Activated naive CD4-positive, alpha-beta T cell treated with anti-CD3 and anti-CD28 coated beads, Interleukin-2, amount 50 U/mL, for 72 hours (primary cell): Measurements from ENCODE around the gene CCDC92B. TPM values are rescaled to one million over a fixed set of nuclear protein-coding genes. Genes with fewer than 3 reads are reported as not detected.

Experiments used
- ATAC-seq, 2 donors: fragments of 150-1000 bp; cut with Tn5 transposase; 2 replicates each; pipeline ENCODE4 v1.10.0; 2021; ENCODE audit warnings: mild to moderate bottlenecking in 2 of 2, moderate library complexity in 2 of 2
- DNase-seq, 2 donors: peaks; one replicate each; pipeline ENCODE4 v3.0.0; 2021 to 2022; ENCODE audit warnings: low spot score in 2 of 2
- H3K27ac Mint-ChIP-seq, 2 donors: one replicate each; pipeline ENCODE4 v1.8.0; 2022; ENCODE audit warnings: mild to moderate bottlenecking in 2 of 2, mixed read lengths in 2 of 2
- H3K36me3 Mint-ChIP-seq, 2 donors: one replicate each; pipeline ENCODE4 v1.8.0; 2022; ENCODE audit warnings: mixed read lengths in 2 of 2
- H3K9me3 Mint-ChIP-seq, 2 donors: one replicate each; pipeline ENCODE4 v1.8.0; 2022; ENCODE audit warnings: mixed read lengths in 2 of 2
- total RNA-seq, 2 donors: library from RNA; stranded (reverse); gene quantifications; one replicate each; pipeline ENCODE4 v1.2.3, GENCODE V29; 2022

Gene CCDC92B
- total RNA-seq, 2 donors from 2014 or later, result 0.10 TPM; not detected in 1

DNA sequence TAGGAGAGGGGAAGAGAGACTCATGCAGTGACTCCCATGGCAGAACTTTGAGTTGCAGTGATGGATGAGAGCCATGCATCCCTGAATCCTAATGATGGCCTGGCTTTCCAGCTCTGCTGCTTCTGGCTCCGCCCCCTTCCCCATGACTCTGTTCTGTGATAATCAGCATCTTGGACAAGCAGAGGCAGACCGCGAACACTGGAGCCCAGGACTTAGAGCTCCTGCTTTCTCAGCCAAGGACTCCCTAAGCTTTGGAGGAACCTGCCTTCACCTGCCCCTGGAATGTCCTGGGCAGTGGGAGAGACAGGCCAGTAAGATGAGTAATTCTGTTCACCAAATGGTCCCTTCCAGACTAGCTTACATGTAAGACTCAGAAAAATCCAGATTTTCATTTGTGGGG, 12.5 kb downstream of the CCDC92B start:
- no peak overlapping the region for H3K27ac Mint-ChIP-seq
- H3K9me3 Mint-ChIP-seq, result no peaks in the 10 kb centered on the region
- H3K36me3 Mint-ChIP-seq, result no peaks in the 10 kb centered on the region
- no peak for DNase-seq
- ATAC-seq, result no peak

DNA sequence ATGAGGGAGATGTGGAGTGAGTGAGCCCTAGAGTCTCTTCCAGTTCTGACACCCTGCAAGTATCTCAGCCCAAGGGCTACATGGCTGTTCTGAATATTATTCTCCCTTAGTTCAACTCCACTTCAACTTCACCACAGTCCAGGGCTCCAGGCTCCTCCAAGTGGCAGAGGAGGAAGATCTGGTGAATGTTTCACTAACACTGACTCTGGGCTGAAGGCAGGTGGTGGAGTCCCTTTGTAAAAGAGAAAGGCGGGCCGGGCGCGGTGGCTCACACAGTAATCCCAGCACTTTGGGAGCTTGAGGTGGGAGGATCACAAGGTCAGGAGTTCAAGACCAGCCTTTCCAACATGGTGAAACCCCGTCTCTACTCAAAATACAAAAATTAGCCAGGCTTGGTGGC, 13.6 kb downstream of the CCDC92B start:
- no peaks in the 10 kb centered on the region for H3K36me3 Mint-ChIP-seq
- no peaks in the 10 kb centered on the region for H3K9me3 Mint-ChIP-seq
- ATAC-seq (no peak), DNase-seq (no peak)
- no peak overlapping the region for H3K27ac Mint-ChIP-seq

DNA sequence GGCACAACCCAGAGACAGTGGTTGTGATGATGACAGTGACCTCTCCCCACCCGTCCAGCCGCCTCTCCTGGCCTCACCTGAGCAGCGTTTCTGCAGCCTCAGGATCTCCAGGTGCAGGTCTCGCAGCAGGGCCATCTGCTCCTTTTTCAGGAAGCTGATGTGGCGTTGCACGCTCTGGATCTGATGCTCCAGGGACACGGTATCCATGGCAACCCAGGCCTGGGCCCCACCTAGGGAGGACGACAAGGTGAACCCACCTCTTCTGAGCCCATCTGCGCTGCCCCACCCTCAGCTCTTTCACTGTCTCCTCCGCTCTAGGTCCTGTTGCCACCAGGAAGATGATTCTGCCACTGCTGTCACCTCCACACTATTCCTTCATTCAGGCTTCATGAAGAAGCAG, 14.5 kb downstream of the CCDC92B start:
- Mint-ChIP-seq H3K27ac (no peak overlapping the region), H3K9me3 (no peaks in the 10 kb centered on the region), H3K36me3 (no peaks in the 10 kb centered on the region)
- DNase-seq (no peak), ATAC-seq (no peak)

DNA sequence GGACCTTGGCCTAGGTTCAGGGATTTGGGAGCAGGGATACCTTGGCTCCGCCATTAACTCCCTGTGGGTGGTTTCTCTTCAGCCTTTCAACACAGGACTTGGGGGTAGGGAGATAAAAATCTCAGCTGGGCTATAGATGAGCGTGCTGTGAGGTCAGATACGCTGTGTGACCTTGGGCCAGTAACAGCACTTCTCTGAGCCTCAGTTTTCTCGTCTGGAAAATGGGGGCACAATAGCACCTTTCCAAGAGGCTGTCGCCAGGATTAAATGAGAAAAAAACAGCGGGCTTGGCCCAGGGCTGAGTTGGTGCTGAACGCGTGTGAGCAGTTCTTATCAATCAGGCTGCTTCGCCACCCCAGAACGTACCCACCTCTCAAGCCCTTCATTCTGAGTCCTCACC, 17.6 kb downstream of the CCDC92B start:
- H3K36me3 Mint-ChIP-seq, result no peaks in the 10 kb centered on the region

DNA sequence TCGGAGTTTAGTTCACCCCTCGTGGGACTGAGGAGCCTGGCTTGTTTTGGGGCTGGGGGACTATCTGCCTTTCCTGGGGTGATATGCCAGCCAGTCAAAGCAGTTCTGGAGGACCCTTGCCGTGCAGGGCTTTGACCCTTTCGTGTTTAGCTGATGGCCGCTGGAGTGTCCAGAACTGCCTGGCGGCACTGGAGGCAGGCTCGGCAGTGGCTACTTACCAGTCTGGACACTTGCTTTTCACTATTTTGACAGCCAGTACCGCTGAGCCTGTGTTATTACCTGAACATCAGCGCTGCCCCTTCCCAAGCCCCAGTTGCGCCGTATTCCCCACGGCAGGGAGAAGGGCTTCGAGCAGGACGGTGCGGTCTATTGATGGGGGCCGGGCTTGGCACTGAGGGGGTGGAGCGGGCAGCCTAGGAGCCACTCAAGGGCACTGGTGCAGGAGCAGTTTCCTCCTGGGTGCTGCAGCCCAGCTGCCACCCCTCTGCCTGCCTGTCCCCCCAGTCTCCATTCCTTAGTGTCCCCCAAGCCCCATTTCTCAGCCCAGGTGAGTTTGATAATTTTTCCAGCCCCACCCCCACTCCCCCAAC, 18.6 kb downstream of the CCDC92B start:
- H3K36me3 Mint-ChIP-seq, result no peaks in the 10 kb centered on the region
- no peaks in the 10 kb centered on the region for H3K9me3 Mint-ChIP-seq
- H3K27ac Mint-ChIP-seq, result no peak overlapping the region
- ATAC-seq, result no peak
- no peak for DNase-seq

More for the DNA sequence above, 17.6 kb downstream of the CCDC92B start:
- Mint-ChIP-seq H3K27ac (no peak overlapping the region), H3K9me3 (no peaks in the 10 kb centered on the region)
- DNase-seq (no peak), ATAC-seq (no peak)

DNA sequence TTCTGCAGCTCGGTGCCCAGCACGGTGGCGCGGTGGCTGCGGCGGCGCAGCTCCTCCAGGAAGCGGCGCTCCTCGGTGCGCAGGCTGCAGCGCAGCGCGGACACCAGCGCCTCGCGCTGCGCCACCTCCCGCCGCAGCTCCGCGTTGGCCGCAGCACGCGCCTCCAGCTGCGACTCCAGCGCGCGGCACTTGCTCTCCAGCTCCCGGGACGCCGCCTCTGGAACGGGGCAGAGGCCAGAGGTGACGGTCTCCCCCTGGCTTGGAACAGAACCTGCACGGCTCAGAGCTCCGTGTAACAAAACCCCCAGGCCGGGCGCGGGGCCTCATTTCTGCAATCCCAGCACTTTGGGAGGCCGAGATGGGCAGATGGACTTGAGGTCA, 24.7 kb downstream of the CCDC92B start:
- peak; percentile 36 to 84 for ATAC-seq
- Mint-ChIP-seq H3K27ac (no peak overlapping the region), H3K9me3 (no peaks in the 10 kb centered on the region), H3K36me3 (no peaks in the 10 kb centered on the region)
- peak in 1 of 2 donors; percentile 49 for DNase-seq

DNA sequence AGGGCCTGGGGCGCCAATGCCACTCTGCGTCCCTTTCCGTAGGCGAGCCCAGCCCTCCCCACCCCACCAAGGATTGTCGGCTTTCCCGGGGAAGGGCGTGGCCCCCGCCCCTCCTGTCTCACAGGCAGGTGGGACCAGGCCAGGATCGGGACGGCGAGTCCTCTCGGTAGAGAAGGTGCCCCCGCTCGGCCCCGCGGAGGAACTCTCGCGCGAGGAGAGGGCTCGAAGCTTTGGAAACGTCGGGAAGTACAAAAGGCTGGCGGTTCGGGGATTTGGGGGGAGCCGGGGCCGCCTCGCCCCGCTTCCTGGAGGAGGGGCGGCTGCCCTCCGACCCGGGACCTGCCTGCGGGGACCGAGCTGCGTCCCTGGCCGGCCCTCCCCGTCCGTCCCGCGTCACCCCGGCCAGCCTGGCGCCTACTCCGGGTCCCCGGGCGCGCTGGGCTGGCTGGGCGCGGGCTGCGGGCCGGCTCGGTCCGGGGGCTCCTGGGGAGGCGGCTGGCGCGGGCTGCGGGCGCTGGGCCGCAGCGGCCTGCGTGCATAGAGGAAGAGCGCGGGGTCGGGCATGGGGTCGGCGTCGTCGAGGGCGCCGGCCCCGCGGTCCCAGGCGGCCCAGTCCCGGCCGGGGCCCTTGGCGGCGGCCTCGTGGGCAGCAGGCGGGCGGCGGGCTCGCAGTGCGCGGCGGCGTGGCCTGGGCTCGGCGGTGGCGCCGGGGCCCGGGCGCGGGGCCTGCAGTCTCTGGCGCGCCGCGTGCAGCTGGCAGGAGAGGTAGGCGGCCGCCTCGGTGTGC, 25.3 kb downstream of the CCDC92B start:
- Mint-ChIP-seq H3K27ac (no peak overlapping the region), H3K9me3 (no peaks in the 10 kb centered on the region), H3K36me3 (no peaks in the 10 kb centered on the region)
- ATAC-seq, result no peak
- DNase-seq, result no peak

DNA sequence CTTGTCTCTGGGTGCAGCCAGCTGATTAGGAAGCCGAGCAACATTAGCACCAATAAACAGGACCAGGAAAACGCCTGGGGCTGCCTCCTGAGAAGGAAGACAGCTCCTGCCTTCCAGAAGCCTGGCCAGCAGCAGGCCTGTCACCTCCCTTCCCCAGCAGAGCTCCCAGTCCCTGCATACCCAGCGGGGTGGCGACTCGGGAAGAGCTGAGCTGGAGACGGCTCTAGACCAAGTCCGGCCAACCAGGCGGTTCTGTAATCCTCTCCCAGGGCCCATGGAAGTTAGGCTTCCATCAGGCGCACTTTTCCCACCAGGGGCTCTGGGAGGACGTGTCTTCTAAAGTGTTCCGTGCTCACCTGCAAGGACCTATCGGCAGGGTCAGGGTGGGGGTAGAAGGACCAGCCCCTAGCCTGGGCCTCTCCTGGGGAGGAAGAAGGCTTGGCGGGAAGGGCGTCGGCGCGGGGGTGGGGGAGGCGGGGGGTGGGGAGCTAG, 25.9 kb downstream of the CCDC92B start:
- H3K36me3 Mint-ChIP-seq, result no peaks in the 10 kb centered on the region
- no peaks in the 10 kb centered on the region for H3K9me3 Mint-ChIP-seq
- DNase-seq (no peak), ATAC-seq (no peak)
- no peak overlapping the region for H3K27ac Mint-ChIP-seq

DNA sequence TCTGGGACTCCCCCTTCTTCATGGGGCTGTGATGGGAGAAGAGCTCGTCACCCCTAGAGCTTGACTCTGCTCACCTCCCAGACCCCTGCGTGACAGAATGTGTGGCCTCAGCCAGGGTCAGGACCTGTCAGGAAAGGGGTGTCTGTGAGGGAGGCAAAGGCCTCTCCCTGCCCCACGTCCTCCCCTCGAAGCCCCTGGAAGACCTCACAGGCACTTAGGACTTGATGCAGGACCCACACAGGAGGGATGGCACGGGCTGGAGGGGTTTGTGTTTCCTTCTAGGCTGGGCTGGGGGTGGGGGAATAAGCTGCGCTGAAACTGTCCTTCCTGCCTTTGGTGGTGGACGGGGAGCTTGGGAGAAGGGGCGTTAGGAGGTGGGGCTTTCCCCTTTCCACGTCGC, 26.8 kb downstream of the CCDC92B start:
- Mint-ChIP-seq H3K27ac (no peak overlapping the region), H3K9me3 (no peaks in the 10 kb centered on the region), H3K36me3 (no peaks in the 10 kb centered on the region)
- DNase-seq (no peak), ATAC-seq (no peak)

DNA sequence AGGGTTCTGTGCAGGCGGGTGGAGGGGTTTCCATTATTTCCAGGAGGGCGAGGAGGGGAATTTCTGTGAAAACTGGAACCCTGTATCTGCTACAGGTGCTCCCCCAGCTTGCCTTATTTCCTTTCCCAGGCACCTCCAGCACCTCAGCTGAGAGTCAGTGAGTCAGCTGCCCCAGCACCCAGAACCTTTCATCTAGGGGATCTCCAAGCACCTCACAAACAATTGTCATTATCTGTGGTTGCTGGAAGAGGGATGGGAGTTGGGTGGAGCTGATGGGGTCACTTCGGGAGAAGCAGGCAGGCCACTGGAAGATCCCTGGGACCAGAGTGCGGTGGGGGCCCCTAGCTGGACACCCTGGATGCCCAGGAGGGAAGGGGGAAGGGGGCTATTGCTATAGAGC, 27.8 kb downstream of the CCDC92B start:
- no peaks in the 10 kb centered on the region for H3K36me3 Mint-ChIP-seq
- H3K9me3 Mint-ChIP-seq, result no peaks in the 10 kb centered on the region
- no peak overlapping the region for H3K27ac Mint-ChIP-seq
- peak in 1 of 2 donors; percentile 35 for DNase-seq
- peak; percentile 72 to 95 for ATAC-seq

DNA sequence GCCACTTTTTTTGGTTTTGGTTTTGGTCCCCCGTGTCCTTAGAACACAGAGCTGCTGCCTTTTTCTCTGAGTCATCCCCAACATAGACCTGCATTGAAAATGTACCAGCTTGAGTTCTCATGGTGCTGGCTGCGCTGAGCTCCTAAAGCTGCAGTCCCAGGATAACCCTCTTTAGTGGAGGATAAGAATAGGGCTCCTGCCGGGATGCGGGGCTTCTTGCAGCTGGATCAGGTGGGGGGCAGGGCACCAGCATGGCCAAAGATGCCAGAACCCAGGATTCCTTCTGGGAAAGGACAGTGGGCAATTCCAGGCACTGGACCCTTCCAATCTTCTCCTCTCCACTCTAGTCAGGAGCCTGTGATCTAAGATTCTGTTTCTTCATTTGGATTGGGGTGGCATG, 29.6 kb downstream of the CCDC92B start:
- ATAC-seq (no peak), DNase-seq (no peak)

DNA sequence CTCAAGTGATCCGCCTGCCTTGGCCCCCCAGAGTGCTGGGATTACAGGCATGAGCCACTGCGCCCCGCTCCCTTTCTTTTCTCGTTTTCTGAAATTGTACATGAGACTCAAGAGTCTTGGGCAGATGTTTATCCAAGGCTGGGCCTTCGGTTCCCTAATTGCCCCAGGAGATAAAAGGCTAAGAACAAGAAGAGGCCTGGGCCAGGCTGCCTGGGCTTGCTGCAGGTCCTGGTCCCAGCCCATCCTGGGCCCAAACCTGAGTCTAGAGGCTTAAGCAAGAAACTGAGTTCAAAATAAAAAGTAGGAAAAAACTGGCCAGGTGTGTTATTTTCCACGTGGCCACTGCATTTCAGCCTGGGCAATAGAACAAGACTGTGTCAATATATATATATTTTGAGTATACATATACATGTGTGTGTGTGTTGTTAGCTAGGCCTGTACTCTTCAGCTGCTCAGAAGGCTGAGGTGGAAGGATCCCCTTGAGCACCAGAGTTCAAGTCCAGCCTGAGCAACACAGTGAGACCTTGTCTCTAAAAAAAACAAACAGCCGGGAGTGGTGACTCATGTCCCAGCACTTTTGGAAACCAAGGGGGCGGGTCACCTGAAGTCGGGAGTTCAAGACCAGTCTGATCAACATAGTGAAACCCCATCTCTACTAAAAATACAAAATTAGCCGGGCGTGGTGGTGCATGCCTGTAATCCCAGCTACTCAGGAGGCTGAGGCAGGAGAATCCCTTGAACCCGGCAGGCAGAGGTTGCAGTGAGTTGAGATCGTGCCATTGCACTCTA, 31.1 kb downstream of the CCDC92B start:
- Mint-ChIP-seq H3K27ac (no peak overlapping the region), H3K36me3 (no peaks in the 10 kb centered on the region), H3K9me3 (no peaks in the 10 kb centered on the region)
- DNase-seq (no peak), ATAC-seq (no peak)

More for the DNA sequence above, 29.6 kb downstream of the CCDC92B start:
- H3K27ac Mint-ChIP-seq, result no peak overlapping the region
- H3K36me3 Mint-ChIP-seq, result no peaks in the 10 kb centered on the region
- H3K9me3 Mint-ChIP-seq, result no peaks in the 10 kb centered on the region

DNA sequence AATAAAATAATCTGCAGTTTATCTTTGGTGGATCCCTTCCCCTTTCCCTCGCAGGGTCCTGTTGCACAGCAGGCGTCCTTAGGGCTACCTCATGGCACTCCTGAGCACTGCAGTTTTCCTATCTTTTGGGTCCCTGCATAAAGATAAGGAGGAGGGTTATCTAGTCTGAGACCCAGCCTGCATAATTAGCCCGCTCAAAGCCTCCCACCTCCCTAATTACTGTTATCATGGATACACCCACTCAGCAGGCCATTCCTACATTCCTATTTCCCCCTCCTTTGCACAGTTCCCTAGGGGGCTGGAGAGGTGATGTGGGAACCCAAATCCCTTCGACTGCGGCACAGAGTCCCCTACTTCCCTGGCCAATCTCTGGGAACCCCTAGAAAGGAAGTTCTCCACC, 32.8 kb downstream of the CCDC92B start:
- ATAC-seq (no peak), DNase-seq (no peak)
- Mint-ChIP-seq H3K27ac (no peak overlapping the region), H3K9me3 (no peaks in the 10 kb centered on the region), H3K36me3 (peaks cover 8% of the 10 kb centered on the region in 2 donors)

DNA sequence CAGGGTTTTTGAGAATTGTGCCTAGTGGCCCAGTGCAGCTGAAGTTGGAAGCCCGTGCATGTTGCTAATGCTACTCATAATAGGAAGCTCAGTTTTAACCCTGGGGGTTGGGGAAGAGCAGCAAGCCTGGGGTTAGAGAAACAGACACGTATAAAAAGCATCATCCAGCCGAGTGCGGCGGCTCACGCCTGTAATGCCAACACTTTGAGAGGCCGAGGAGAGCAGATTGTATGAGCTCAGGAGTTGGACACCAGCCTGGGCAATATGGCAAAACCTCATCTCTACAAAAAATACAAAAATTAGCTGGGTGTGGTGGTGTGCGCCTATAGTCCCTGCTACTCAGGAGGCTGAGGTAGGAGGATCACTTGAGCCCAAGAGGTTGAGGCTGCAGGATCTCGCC, 35.6 kb downstream of the CCDC92B start:
- Mint-ChIP-seq H3K9me3 (no peaks in the 10 kb centered on the region), H3K36me3 (peaks cover 8 to 19% of the 10 kb centered on the region in 2 donors), H3K27ac (no peak overlapping the region)
- ATAC-seq (no peak), DNase-seq (no peak)

DNA sequence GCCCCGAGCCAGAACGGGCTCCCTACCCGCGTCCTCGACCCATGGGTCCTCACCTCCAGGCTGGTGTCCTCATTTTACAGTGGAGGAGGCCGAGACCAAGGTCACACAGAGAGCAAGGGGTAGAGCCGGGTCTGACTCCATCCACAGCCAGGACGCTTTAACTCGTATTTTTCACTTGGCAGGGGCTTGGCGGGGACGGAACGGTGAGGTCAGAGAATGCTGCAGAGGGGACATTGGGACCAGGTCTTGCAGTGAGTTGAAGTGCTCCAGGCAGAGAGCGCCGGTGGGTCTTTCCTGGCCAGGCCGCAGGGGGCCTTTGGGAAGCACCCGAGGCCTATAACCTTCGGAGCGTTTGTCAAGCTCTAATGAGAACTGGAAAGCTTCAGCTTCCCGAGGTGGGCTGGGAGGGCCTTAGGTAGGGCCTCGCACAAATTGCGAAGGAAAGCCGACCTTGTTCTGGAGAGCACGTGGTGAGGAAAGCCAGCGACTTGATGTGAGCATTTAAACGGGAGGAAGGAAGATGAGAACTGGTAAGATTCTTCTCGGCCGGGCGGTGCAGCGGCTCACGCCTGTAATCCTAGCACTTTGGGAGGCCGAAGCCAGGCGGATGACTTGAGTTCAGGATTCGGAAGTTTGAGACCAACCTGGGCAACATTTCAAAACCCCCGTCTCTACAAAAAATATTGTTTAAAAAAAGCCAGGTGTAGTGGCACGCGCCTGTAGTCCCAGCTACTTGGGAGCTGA, 37.0 kb downstream of the CCDC92B start:
- Mint-ChIP-seq H3K27ac (peak overlapping the region; percentile 94 to 96), H3K9me3 (no peaks in the 10 kb centered on the region), H3K36me3 (peaks cover 8 to 19% of the 10 kb centered on the region in 2 donors)
- ATAC-seq, result no peak
- no peak for DNase-seq

DNA sequence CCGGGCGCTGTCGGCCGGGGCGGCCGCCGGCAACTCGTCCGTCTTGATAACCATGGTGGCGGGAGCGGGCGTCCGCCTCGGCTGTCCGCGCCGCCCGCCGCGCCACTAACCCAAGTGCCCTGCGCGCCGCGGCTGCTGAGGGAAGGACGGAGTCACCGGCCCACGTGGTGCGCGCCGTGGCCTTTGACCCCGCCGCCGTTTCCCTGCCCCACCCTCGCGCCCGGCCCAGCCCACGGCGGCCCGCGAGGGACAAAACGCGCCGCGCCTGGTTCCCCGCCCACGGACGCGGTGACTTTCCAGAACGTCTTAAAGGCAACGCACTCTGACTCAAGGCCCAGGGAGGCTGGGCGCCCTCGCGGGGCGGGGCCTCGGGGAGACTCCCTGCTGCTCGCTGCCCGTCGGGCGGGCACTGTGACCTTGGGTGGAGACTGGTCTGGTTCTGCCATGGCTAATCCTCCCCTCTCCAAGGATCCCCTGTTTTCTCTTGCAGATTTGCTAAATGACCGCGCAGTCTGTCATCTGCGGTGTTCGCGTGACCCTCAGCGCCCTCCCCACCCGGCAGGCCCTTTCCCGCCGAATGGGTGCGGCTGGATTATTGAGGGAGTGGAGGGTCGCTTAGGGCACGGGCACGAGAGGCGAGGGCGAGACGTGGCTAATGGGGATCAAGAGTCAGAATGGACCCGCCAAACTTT, 37.7 kb downstream of the CCDC92B start, which contains the start of gene CLUH:
TSS of gene CLUH (minus strand) at position 157 of the 692 bp plus-strand sequence. CDS start at position 54, 103 bp downstream.
- Mint-ChIP-seq H3K27ac (peak within 1 kb of the TSS; percentile 94 to 98), H3K36me3 (peaks cover 8 to 19% of the 10 kb centered on the region in 2 donors), H3K9me3 (no peaks in the 10 kb centered on the region)
- peak; percentile 92 to 94 for ATAC-seq
- peak; percentile 98 to 99 for DNase-seq
